GM12878 (cell line): ENCODE results near the gene SYNPO2L. TPM values are rescaled to one million over a fixed set of nuclear protein-coding genes. Genes with fewer than 3 reads are reported as not detected.

Experiments used
- ASH2L ChIP-seq: fragments of 300-600, 200-600 bp; sonication (generic); IDR thresholded peaks from 2 replicates; pipeline ENCODE4 v1.6.1; 2017; ENCODE audit warnings: low read depth, mild to moderate bottlenecking, borderline replicate concordance
- BHLHE40 ChIP-seq, 2 experiments: fragments of 450-650 bp in 1 of 2; IDR thresholded peaks; 2 replicates each; pipeline ENCODE4 v1.6.1; 2011 to 2017; ENCODE audit warnings: low read depth in 2 of 2, borderline replicate concordance in 1 of 2, improper control_type of control experiment in 1 of 2, low read length in 1 of 2, mild to moderate bottlenecking in 1 of 2
- BMI1 ChIP-seq: fragments of 450-650 bp; IDR thresholded peaks from 2 replicates; pipeline ENCODE4 v1.6.1; 2016; ENCODE audit warnings: mild to moderate bottlenecking, moderate library complexity, borderline replicate concordance
- BRCA1 ChIP-seq: IDR thresholded peaks from 2 replicates; pipeline ENCODE4 v1.6.1; 2011; ENCODE audit warnings: low read depth, low read length, improper control_type of control experiment
- CBX3 ChIP-seq: fragments of 200-600 bp; sonication (generic); IDR thresholded peaks from 2 replicates; pipeline ENCODE4 v1.6.1; 2016; ENCODE audit warnings: low read depth, borderline replicate concordance
- CHD1 ChIP-seq: IDR thresholded peaks from 2 replicates; pipeline ENCODE4 v1.6.1; 2012; ENCODE audit warnings: low read depth, low read length, improper control_type of control experiment
- CHD2 ChIP-seq: IDR thresholded peaks from 2 replicates; pipeline ENCODE4 v1.6.1; 2011; ENCODE audit warnings: low read depth, low read length, improper control_type of control experiment, borderline replicate concordance
- CREM ChIP-seq: IDR thresholded peaks from 2 replicates; pipeline ENCODE4 v1.6.1; 2014; ENCODE audit warnings: antibody characterized with exemption, low read depth
- EZH2 ChIP-seq: IDR thresholded peaks from 2 replicates; pipeline ENCODE4 v1.6.1; 2012; ENCODE audit warnings: low read depth, mild to moderate bottlenecking, control low read depth, inconsistent platforms, low read length, borderline replicate concordance; ENCODE audit not compliant: control insufficient read depth
- FOS ChIP-seq: IDR thresholded peaks from 3 replicates; pipeline ENCODE4 v1.6.1; 2011; ENCODE audit warnings: borderline replicate concordance; ENCODE audit not compliant: insufficient read length; ENCODE audit errors: extremely low read depth
- FOXM1 ChIP-seq: IDR thresholded peaks from 2 replicates; pipeline ENCODE4 v1.6.1; 2012; ENCODE audit warnings: low read depth, mild to moderate bottlenecking, inconsistent platforms, low read length, moderate library complexity
- HDAC2 ChIP-seq: fragments of 200-600 bp; sonication (generic); IDR thresholded peaks from 2 replicates; pipeline ENCODE4 v1.6.1; 2017
- HDAC6 ChIP-seq: fragments of 200-600 bp; sonication (generic); IDR thresholded peaks from one replicate; pipeline ENCODE4 v1.8.0; 2017; ENCODE audit warnings: antibody characterized with exemption; ENCODE audit not compliant: unreplicated experiment
- IKZF1 ChIP-seq: fragments of 450-650 bp; conservative IDR thresholded peaks from 2 replicates; pipeline ENCODE4 v1.6.1; 2017; ENCODE audit warnings: antibody characterized with exemption, mild to moderate bottlenecking
- LARP7 ChIP-seq: fragments of 450-650 bp; IDR thresholded peaks from 2 replicates; pipeline ENCODE4 v1.6.1; 2017; ENCODE audit warnings: mild to moderate bottlenecking
- MEF2A ChIP-seq: IDR thresholded peaks from 2 replicates; pipeline ENCODE4 v1.6.1; 2011; ENCODE audit warnings: low read depth, mild to moderate bottlenecking, low read length, moderate library complexity; ENCODE audit not compliant: insufficient read depth
- NR2F1 ChIP-seq: fragments of 450-650 bp; conservative IDR thresholded peaks from 2 replicates; pipeline ENCODE4 v1.6.1; 2017; ENCODE audit warnings: mild to moderate bottlenecking
- PAX5 ChIP-seq: IDR thresholded peaks from 2 replicates; pipeline ENCODE4 v1.6.1; 2011; ENCODE audit warnings: low read depth, low read length, borderline replicate concordance
- POLR2AphosphoS5 ChIP-seq: IDR thresholded peaks from 2 replicates; pipeline ENCODE4 v1.6.1; 2011; ENCODE audit warnings: mild to moderate bottlenecking, low read length, inconsistent platforms
- PRDM15 ChIP-seq: fragments of 450-650 bp; formaldehyde crosslinking; IDR thresholded peaks from 2 replicates; pipeline ENCODE4 v1.4.0; 2020; ENCODE audit warnings: mild to moderate bottlenecking, moderate library complexity
- RBBP5 ChIP-seq: fragments of 200-600 bp; sonication (generic); conservative IDR thresholded peaks from 2 replicates; pipeline ENCODE4 v1.6.1; 2016
- SIX5 ChIP-seq: IDR thresholded peaks from 2 replicates; pipeline ENCODE4 v1.6.1; 2011; ENCODE audit warnings: mild to moderate bottlenecking, low read depth, low read length, moderate library complexity; ENCODE audit not compliant: severe bottlenecking
- SPI1 ChIP-seq: IDR thresholded peaks from 2 replicates; pipeline ENCODE4 v1.6.1; 2011; ENCODE audit warnings: low read depth, mild to moderate bottlenecking, low read length, moderate library complexity, borderline replicate concordance; ENCODE audit not compliant: insufficient read depth
- SREBF1 ChIP-seq: IDR thresholded peaks from 2 replicates; pipeline ENCODE4 v1.6.1; 2012; ENCODE audit warnings: mild to moderate bottlenecking, low read length
- STAT1 ChIP-seq: fragments of 450-650 bp; conservative IDR thresholded peaks from 2 replicates; pipeline ENCODE4 v1.6.1; 2014; ENCODE audit warnings: antibody characterized with exemption, mild to moderate bottlenecking
- TBL1XR1 ChIP-seq: IDR thresholded peaks from 2 replicates; pipeline ENCODE4 v1.6.1; 2012; ENCODE audit warnings: low read depth, low read length, improper control_type of control experiment
- YBX1 ChIP-seq: fragments of 450-650 bp; IDR thresholded peaks from 2 replicates; pipeline ENCODE4 v1.6.1; 2016; ENCODE audit warnings: antibody characterized with exemption
- polyA plus RNA-seq, 11 experiments: library from polyadenylated mRNA; depleted of rRNA in 4 of 11; unstranded in 6 of 11; stranded (reverse) in 5 of 11; fragments of >200 nt; fragmentation: Nextera tagmentation in 4 of 11; fragmentation: Illumina TruSeq in 1 of 11; extraction: Ambion mirVana in 4 of 11; extraction: Trizol in 1 of 11; gene quantifications; 1 replicate in 1 of 11; 2 replicates in 10 of 11; pipeline versions ENCODE4 v1.2.1 to v1.2.3, GENCODE V29; 2011 to 2016; ENCODE audit warnings: inconsistent platforms in 2 of 11, missing spikeins in 2 of 11, low read depth in 1 of 11
- total RNA-seq, 4 experiments: library from RNA; depleted of rRNA in 3 of 4; stranded (reverse); fragments of >200 nt in 3 of 4; fragmentation: Illumina TruSeq in 1 of 4; extraction: Trizol in 1 of 4; gene quantifications; 2 replicates each; pipeline versions ENCODE4 v1.2.1 to v1.2.3, GENCODE V29; 2013 to 2021
- TF ChIP-seq, protein P1 (sequence below): fragments of 450-650 bp; IDR thresholded peaks from 2 replicates; pipeline ENCODE4 v1.6.1; 2016; ENCODE audit warnings: mild to moderate bottlenecking

SYNPO2L gene
- total and polyA plus RNA-seq, 10 of the 15 experiments (the other 5 are each of a cell fraction or from before 2014, with no cell fraction given): 0.01 to 2.3 (median 0.59) TPM

DNA sequence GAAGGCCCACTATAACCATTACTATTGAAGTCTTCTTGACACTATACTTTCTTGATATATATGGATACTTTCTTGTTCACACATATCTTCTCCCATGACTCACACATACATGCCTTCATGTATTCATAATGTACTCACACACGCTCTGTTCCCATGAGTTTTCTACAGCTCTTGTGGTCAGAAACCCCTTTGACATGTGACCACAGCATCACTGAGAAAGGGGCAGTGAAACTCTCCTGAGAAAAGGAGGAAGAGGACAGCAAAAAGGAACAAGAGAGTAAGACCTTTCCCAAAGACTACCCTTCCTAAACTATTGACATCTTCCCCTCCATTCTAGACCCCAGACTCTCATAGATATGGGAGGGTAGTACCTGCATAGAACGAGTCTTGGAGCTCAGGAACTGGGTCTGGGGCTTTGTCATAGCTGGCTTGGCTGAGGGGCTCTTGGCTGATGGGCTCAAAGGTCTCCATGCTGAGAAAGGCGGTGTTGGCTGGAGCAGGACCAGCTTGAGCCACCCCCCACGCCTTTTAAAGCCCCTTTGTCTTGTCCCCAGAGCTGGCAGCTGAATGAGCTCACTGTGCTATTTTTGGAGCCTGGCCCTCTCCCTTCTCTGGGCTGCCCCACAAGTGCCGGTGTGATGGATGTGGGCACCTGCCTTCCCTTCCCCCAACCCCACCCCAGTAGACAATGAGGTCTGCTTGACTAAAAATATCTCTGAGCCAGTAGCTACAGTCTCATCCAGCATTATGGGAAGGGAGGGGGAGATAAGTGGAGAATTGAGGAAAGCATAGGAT lies 5.1 kb downstream of the SYNPO2L start (continued):
- TF ChIP-seq PAX5 (no peak), TBL1XR1 (no peak), RBBP5 (no peak), CREM (peak; percentile 60; the same call in 1 of the 2 replicates), ASH2L (no peak), BMI1 (no peak), YBX1 (no peak), SPI1 (peak; percentile 74), IKZF1 (peak; percentile 69), FOXM1 (peak; percentile 66; the same call in 1 of the 2 replicates), SREBF1 (no peak), BHLHE40 (IDR thresholded peaks at IDR 0.05; ENCODE audit: borderline replicate concordance in 1 of 2, low read depth in 2 of 2, low read length in 1 of 2) (peak; percentile 38 to 55; a peak in 2 of 4 replicates), CHD1 (no peak), PRDM15 (CRISPR knock-in tag) (no peak), HDAC2 (no peak), BRCA1 (no peak), HDAC6 (no peak), SIX5 (no peak), CHD2 (no peak), POLR2AphosphoS5 (no peak), EZH2 (no peak), FOS (no peak), MEF2A (peak; percentile 85), STAT1 (no peak), CBX3 (no peak), NR2F1 (0 out of 2 replicates have a peak, but pooled peaks have one; percentile 27), LARP7 (no peak)
- TF ChIP-seq, protein P1, sequence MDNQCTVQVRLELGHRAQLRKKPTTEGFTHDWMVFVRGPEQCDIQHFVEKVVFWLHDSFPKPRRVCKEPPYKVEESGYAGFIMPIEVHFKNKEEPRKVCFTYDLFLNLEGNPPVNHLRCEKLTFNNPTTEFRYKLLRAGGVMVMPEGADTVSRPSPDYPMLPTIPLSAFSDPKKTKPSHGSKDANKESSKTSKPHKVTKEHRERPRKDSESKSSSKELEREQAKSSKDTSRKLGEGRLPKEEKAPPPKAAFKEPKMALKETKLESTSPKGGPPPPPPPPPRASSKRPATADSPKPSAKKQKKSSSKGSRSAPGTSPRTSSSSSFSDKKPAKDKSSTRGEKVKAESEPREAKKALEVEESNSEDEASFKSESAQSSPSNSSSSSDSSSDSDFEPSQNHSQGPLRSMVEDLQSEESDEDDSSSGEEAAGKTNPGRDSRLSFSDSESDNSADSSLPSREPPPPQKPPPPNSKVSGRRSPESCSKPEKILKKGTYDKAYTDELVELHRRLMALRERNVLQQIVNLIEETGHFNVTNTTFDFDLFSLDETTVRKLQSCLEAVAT: no peak
